Measurements from ENCODE around the gene FABP1.

Gene FABP1

DNA sequence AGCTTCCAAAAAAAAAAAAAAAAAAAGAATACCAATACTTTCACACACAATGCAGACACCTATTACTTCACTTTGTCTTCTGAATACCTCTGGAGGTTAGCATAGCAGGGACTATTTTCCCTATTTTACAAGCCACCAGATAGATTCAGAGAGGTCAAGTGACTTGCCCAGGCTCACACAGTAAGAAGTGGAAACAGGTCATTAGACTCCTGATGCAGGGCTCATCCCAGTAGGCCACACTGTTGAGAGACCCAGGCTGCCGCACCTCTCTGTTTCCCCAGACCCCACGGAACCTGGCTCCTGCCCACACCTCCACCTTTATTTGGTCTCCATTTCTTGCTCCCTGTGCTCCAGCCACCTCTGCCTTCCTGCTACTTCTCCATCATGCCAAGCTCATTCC is 40.8 kb downstream of the FABP1 start:
- Histone ChIP-seq H3K36me3 (ENCODE audit: control insufficient read depth, low read depth, low read length) (no peaks in the 10 kb centered on the region), H3K27ac (ENCODE audit: low read length) (no peak overlapping the region), H3K9me3 (ENCODE audit: control insufficient read depth, low read depth, low read length) (no peaks in the 10 kb centered on the region), H3K27me3 (ENCODE audit: control insufficient read depth, insufficient read depth, low read length) (no peaks in the 10 kb centered on the region), H3K4me3 (ENCODE audit: low read length) (no peak overlapping the region), H3K9ac (ENCODE audit: low read length) (no peak overlapping the region), H3K4me1 (ENCODE audit: control insufficient read depth, low read depth, low read length) (no peaks in the 10 kb centered on the region)

DNA sequence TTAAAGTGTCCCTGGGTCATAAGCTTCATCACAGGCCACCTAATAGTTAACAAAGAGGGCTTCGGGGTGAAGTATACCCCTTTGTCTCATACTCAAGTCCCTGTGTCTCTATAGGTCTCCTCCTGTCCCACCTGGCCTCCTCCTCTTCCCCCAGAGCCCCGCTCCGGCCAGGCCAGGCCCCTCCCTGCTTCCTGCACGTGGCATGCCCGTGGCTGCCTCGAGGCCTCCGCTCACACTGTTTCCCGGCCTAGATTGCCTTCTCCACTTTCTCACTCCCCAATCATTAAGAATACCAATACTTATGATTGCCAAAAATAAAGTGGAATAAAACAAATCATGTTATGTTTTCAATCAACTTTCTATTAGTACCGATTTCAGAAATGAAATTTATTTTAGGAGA is 41.5 kb downstream of the FABP1 start:
- Histone ChIP-seq H3K27ac (ENCODE audit: low read length) (no peak overlapping the region), H3K9ac (ENCODE audit: low read length) (no peak overlapping the region), H3K4me1 (ENCODE audit: control insufficient read depth, low read depth, low read length) (no peaks in the 10 kb centered on the region), H3K36me3 (ENCODE audit: control insufficient read depth, low read depth, low read length) (no peaks in the 10 kb centered on the region), H3K9me3 (ENCODE audit: control insufficient read depth, low read depth, low read length) (no peaks in the 10 kb centered on the region), H3K4me3 (ENCODE audit: low read length) (no peak overlapping the region), H3K27me3 (ENCODE audit: control insufficient read depth, insufficient read depth, low read length) (no peaks in the 10 kb centered on the region)

DNA sequence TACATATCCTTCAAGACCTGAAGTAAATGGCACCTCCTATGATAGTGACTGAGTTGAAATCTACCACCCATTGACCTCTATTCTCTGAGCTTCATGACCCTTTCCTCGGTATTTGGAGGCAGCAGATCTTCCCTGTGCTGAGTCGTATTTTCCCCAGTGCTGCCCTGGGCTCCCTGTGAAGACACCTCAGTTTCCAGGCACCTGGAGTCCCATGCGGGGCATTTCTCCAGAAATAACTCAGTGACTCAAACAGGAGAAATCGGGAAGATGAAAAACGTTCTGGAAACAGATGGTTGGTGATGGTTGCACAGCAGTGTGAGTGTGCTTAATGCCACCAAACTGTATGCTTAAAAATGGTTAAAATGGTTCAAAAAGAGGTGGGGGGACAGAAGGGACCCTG is 42.3 kb downstream of the FABP1 start:
- Histone ChIP-seq H3K9ac (ENCODE audit: low read length) (no peak overlapping the region), H3K9me3 (ENCODE audit: control insufficient read depth, low read depth, low read length) (no peaks in the 10 kb centered on the region), H3K4me3 (ENCODE audit: low read length) (no peak overlapping the region), H3K36me3 (ENCODE audit: control insufficient read depth, low read depth, low read length) (no peaks in the 10 kb centered on the region), H3K4me1 (ENCODE audit: control insufficient read depth, low read depth, low read length) (no peaks in the 10 kb centered on the region), H3K27ac (ENCODE audit: low read length) (no peak overlapping the region), H3K27me3 (ENCODE audit: control insufficient read depth, insufficient read depth, low read length) (no peaks in the 10 kb centered on the region)

DNA sequence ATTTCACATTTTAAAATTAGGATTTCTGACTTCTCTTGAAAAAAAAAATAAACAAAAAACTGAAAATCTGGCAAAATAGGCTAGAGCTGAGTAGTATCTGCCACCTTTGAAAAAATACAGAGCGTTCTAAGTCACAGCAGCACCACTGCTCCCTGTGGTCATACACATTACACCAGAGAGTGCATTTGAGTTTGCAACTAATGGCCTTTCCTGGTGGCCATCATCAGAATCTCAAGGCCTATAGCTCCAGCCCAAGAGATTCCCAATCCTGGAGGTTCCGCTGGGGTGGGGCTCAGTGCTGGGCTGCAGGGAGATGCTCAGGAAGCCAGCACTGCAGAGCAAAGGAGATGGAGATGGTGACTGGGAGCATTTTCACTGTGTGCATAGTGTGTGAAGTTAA is 42.8 kb downstream of the FABP1 start:
- Histone ChIP-seq H3K4me1 (ENCODE audit: control insufficient read depth, low read depth, low read length) (no peaks in the 10 kb centered on the region), H3K9ac (ENCODE audit: low read length) (no peak overlapping the region), H3K27me3 (ENCODE audit: control insufficient read depth, insufficient read depth, low read length) (no peaks in the 10 kb centered on the region), H3K4me3 (ENCODE audit: low read length) (no peak overlapping the region), H3K9me3 (ENCODE audit: control insufficient read depth, low read depth, low read length) (no peaks in the 10 kb centered on the region), H3K27ac (ENCODE audit: low read length) (no peak overlapping the region), H3K36me3 (ENCODE audit: control insufficient read depth, low read depth, low read length) (no peaks in the 10 kb centered on the region)

DNA sequence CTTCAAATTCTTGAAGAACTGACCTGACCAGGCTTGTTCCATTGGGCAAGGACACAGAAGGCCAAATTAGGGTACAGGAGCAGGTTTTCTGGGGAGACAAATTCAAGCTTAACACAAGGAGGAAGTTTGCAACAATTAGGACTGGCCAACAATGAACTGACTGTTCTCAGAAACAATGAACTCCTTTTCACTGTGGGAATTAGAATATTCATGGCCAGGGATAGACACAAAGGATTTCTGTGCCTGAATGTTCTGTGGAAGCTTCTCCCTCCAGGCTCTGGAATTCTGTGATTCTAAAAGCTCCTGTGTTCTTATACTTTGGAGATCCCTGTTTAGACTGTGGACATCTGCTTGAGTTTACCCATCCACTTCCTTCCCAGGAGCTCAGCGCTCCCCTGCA is 45.1 kb downstream of the FABP1 start:
- H3K36me3 ChIP-seq (ENCODE audit: control insufficient read depth, low read depth, low read length) = no peaks in the 10 kb centered on the region
- no peaks in the 10 kb centered on the region for H3K9me3 ChIP-seq (ENCODE audit: control insufficient read depth, low read depth, low read length)
- H3K4me1 ChIP-seq (ENCODE audit: control insufficient read depth, low read depth, low read length) = no peaks in the 10 kb centered on the region
- H3K4me3 ChIP-seq (ENCODE audit: low read length) = no peak overlapping the region
- H3K27me3 ChIP-seq (ENCODE audit: control insufficient read depth, insufficient read depth, low read length) = no peaks in the 10 kb centered on the region
- no peak overlapping the region for H3K9ac ChIP-seq (ENCODE audit: low read length)
- no peak overlapping the region for H3K27ac ChIP-seq (ENCODE audit: low read length)

DNA sequence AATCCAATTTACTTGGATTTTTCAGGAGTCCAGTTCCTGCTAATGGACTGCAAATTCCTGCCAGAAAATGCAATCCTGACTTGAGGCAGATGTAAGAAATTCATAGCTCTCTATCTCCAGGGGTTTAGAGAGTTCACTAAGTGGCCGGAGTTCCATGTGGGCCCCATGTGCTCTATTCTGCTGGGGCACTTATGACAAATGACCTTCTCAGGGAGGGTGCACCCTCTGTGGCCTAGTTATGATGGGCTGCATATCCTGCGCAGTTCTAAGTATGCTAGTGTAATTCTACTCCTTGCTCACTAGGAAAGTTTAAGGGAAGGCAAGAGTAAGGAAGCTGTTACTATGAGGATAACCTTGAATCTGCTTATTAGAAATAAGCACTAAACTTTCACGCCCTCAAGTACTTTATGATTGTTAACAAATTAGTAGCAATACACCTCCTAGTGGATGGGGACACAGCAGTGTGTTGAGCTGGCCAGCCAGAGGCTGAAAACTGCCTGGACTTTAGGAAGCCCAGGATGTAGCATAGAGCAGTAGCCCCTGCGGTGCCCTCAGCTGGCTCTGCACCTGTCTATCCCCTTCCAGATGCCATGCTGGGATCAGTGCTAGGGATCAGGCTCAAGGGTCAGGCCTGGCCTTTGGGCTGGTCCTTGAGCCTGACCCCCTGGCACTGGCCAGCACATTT is 45.8 kb downstream of the FABP1 start:
- H3K4me1 ChIP-seq (ENCODE audit: control insufficient read depth, low read depth, low read length) = no peaks in the 10 kb centered on the region
- H3K4me3 ChIP-seq (ENCODE audit: low read length) = no peak overlapping the region
- H3K9ac ChIP-seq (ENCODE audit: low read length) = no peak overlapping the region
- H3K36me3 ChIP-seq (ENCODE audit: control insufficient read depth, low read depth, low read length) = no peaks in the 10 kb centered on the region
- no peaks in the 10 kb centered on the region for H3K27me3 ChIP-seq (ENCODE audit: control insufficient read depth, insufficient read depth, low read length)
- H3K9me3 ChIP-seq (ENCODE audit: control insufficient read depth, low read depth, low read length) = no peaks in the 10 kb centered on the region
- H3K27ac ChIP-seq (ENCODE audit: low read length) = no peak overlapping the region

DNA sequence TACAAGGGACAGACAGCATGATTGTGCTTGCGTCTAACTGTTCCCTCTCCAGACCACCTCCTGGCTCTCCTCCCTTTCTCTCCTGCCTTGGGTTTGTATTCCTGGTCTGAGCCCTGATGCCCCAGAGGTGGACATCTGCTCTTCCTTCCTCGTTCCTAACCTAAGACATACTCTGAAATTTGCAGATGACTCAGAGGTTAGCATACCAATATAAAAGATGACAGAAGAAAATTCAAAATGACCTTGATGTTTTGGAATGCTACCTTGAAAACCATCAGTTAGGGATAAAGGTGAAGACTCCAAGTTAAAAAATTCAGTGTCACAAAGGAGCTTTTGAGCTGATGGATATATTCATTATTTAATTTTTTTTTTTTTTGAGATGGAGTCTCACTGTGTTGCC is 47.3 kb downstream of the FABP1 start:
- Histone ChIP-seq H3K36me3 (ENCODE audit: control insufficient read depth, low read depth, low read length) (no peaks in the 10 kb centered on the region), H3K4me3 (ENCODE audit: low read length) (no peak overlapping the region), H3K9ac (ENCODE audit: low read length) (no peak overlapping the region), H3K27ac (ENCODE audit: low read length) (no peak overlapping the region), H3K4me1 (ENCODE audit: control insufficient read depth, low read depth, low read length) (no peaks in the 10 kb centered on the region), H3K27me3 (ENCODE audit: control insufficient read depth, insufficient read depth, low read length) (no peaks in the 10 kb centered on the region), H3K9me3 (ENCODE audit: control insufficient read depth, low read depth, low read length) (no peaks in the 10 kb centered on the region)

DNA sequence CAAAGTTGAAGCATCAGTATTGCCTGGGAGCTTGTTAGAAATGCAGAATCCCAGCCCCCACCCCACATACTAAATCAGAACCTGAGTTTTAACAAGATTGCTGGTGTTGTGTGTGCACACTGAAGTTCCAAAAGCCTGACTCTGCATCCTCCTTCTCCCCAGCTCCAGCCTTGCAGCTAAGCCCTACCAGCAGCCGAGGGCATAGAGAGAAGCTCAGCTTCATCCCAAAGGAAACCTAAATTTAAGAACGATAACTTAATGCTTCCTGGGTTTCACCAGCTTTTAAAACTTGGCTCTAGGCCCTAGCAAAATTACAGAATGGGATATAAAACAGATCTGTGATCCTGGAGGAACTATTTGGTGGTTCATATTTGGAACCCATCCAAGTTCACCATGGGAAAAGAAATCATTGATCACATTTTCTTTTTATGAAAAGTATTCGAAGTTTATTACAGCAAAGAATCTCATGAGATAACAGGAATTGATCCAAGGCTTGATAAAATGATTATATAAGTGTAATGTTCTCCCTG is 49.2 kb downstream of the FABP1 start:
- Histone ChIP-seq H3K9me3 (ENCODE audit: control insufficient read depth, low read depth, low read length) (no peaks in the 10 kb centered on the region), H3K4me1 (ENCODE audit: control insufficient read depth, low read depth, low read length) (no peaks in the 10 kb centered on the region), H3K9ac (ENCODE audit: low read length) (no peak overlapping the region), H3K4me3 (ENCODE audit: low read length) (no peak overlapping the region), H3K27ac (ENCODE audit: low read length) (no peak overlapping the region), H3K27me3 (ENCODE audit: control insufficient read depth, insufficient read depth, low read length) (no peaks in the 10 kb centered on the region), H3K36me3 (ENCODE audit: control insufficient read depth, low read depth, low read length) (no peaks in the 10 kb centered on the region)

DNA sequence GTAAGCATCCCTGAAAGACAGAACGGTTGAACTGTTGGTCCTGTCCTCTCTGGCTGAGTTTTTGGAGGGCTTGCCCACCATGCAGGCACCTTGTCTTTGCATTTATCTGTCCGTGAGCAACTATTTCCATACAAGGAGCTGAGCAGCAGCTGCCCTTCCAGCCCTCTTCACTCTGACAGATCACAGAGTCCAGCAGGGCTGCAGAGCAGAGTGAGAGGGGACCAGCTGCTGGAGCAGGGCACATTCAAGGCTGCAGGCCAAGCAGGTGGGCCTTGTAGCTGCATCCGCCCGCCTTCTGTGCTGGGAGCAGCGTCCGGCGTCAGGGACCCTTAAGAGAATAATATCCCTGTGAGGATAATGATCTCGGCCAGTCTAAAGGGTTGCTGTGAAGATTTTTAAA is 50.8 kb downstream of the FABP1 start:
- no peak overlapping the region for H3K27ac ChIP-seq (ENCODE audit: low read length)

DNA sequence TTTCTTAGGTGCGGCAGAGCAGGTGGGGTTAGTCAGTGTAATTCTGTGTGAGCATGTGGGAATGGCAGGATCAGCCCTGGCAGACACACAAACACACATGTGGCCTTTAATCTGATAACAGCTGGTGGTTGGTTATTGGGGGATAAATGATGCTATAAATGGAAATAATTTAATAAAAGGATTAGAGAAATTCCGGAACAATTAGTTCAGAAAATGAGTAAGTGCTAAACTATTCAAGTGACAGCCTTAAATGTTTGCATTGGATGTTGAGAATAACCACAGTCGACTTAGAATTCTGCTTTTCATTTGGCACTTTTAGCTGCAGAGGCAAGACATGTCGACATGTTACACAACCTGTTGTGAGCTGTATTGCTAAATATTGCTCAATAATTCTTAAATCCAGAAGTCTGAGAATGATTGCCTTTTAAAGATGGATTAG is 53.0 kb downstream of the FABP1 start:
- no peaks in the 10 kb centered on the region for H3K27me3 ChIP-seq (ENCODE audit: control insufficient read depth, insufficient read depth, low read length)
- no peaks in the 10 kb centered on the region for H3K4me1 ChIP-seq (ENCODE audit: control insufficient read depth, low read depth, low read length)
- no peak overlapping the region for H3K27ac ChIP-seq (ENCODE audit: low read length)
- no peak overlapping the region for H3K4me3 ChIP-seq (ENCODE audit: low read length)
- H3K36me3 ChIP-seq (ENCODE audit: control insufficient read depth, low read depth, low read length) = no peaks in the 10 kb centered on the region
- no peak overlapping the region for H3K9ac ChIP-seq (ENCODE audit: low read length)
- H3K9me3 ChIP-seq (ENCODE audit: control insufficient read depth, low read depth, low read length) = no peaks in the 10 kb centered on the region

More for the DNA sequence above, 50.8 kb downstream of the FABP1 start:
- Histone ChIP-seq H3K4me3 (ENCODE audit: low read length) (no peak overlapping the region), H3K9me3 (ENCODE audit: control insufficient read depth, low read depth, low read length) (no peaks in the 10 kb centered on the region), H3K36me3 (ENCODE audit: control insufficient read depth, low read depth, low read length) (no peaks in the 10 kb centered on the region), H3K9ac (ENCODE audit: low read length) (no peak overlapping the region), H3K27me3 (ENCODE audit: control insufficient read depth, insufficient read depth, low read length) (no peaks in the 10 kb centered on the region), H3K4me1 (ENCODE audit: control insufficient read depth, low read depth, low read length) (no peaks in the 10 kb centered on the region)

DNA sequence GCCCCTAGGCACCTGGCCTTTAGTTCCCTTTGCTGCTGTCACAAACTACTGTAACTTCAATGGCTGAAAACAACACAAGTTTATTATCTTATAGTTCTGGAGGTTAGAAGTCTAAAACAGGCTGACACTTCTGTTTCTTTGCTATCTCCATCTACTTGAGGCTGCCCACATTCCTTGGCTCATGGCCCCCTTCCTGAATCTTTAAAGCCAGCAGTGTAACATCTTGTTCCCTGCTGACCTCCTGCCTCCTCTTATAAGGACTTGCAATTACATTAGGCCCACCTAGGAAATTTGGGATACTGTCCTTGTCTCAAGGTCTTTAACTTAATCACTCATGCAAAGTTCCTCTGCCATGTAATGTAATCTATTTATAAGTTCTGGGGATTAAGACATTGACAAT is 53.7 kb downstream of the FABP1 start:
- no peak overlapping the region for H3K4me3 ChIP-seq (ENCODE audit: low read length)
- H3K9ac ChIP-seq (ENCODE audit: low read length) = no peak overlapping the region
- H3K4me1 ChIP-seq (ENCODE audit: control insufficient read depth, low read depth, low read length) = no peaks in the 10 kb centered on the region
- H3K27ac ChIP-seq (ENCODE audit: low read length) = no peak overlapping the region
- H3K27me3 ChIP-seq (ENCODE audit: control insufficient read depth, insufficient read depth, low read length) = no peaks in the 10 kb centered on the region
- H3K36me3 ChIP-seq (ENCODE audit: control insufficient read depth, low read depth, low read length) = no peaks in the 10 kb centered on the region
- no peaks in the 10 kb centered on the region for H3K9me3 ChIP-seq (ENCODE audit: control insufficient read depth, low read depth, low read length)
